Globus pallidus (tissue), 1 donor: Measurements from ENCODE around the gene VWA3A.
"Not testable (repeated sequence)": the region's sequence is repeated elsewhere in the genome, so short reads cannot be mapped to it uniquely, and the experiment has no call there.

Experiments used
- DNase-seq: peaks from one replicate; pipeline ENCODE4 v3.0.0-alpha.2; 2015; ENCODE audit warnings: low spot score

VWA3A gene

DNA sequence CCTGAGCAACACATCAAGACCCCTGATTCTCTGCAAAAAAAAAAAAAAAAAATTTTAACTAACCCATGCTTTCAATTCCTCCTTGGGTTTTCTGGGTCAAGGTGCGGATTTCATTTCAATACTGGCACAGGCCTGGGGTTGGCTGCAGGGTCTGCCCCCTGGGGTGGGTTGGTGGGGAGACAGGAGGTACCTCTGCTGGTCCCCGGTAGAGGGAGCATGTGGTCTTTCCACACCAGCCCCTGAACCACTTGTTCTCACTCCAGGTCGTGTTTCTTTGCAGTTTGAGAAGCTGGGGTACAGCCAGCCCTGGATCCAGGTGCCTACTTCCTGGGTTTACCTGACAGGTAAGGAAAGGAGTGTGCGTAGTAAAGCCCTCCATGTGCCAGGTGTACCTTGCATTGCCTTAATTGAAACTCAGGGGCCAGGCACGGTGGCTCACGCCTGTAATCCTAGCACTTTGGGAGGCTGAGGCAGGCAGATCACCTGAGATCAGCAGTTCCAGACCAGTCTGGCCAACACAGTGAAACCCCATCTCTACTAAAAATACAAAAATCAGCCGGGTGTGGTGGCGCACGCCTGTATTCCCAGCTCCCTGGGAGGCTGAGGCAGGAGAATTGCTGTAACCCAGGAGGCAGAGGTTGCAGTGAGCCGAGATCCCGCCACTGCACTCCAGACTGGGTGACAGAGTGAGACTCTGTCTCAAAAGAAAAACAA is 91.7 kb downstream of the VWA3A start:
- no peak for DNase-seq

DNA sequence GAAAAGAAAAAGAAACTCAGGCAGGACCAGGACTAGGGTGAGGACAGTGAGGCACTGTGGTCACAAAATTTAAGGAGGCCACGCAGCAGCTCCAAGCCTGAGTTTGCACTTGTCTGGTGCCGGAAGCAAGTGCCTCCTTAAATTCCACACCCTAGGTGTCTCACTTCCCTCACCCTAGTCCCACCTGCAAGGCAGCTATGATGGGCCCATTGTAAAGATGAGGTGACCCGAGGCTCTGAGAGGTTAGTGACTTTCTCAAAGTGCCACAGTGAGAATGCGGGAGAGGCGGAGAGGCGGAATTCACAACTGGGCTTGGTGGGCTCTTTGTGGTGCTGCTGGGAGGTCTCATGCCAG is 92.3 kb downstream of the VWA3A start:
- DNase-seq, result no peak

DNA sequence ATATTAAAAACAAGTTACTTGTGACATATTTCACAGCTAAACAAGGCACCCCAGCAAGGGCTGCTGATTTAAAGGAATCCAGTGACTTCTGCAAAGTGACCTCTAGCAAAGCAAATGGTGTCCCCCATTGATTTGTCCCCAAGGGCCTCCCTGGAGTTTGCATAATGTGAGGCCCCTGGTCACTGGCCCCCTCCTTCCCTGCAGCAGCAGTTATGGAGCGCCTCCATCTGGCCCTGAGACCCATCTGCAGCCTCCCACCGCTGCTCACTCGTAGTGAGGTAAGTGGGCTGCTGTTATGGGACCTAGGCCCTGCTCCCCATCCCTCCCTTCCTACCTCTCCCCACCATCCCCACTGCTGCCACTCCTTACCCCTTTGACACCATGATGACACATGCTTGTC is 94.2 kb downstream of the VWA3A start:
- no peak for DNase-seq

DNA sequence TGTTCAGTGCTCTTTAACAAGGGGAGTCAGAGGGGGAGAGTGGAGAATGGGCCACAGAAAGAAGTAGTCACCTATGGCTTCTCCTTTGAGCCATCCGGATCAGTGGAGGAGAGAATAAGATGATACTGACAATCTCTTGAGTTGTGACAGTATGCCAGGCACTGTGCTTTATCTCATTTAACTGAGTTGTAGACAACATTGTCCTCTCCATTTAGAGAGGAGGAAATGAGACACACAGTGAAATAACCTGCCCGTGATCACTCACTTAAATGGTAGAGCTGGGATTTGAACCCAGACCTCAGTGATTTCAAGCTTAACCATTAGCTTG is 95.9 kb downstream of the VWA3A start:
- DNase-seq, result no peak

DNA sequence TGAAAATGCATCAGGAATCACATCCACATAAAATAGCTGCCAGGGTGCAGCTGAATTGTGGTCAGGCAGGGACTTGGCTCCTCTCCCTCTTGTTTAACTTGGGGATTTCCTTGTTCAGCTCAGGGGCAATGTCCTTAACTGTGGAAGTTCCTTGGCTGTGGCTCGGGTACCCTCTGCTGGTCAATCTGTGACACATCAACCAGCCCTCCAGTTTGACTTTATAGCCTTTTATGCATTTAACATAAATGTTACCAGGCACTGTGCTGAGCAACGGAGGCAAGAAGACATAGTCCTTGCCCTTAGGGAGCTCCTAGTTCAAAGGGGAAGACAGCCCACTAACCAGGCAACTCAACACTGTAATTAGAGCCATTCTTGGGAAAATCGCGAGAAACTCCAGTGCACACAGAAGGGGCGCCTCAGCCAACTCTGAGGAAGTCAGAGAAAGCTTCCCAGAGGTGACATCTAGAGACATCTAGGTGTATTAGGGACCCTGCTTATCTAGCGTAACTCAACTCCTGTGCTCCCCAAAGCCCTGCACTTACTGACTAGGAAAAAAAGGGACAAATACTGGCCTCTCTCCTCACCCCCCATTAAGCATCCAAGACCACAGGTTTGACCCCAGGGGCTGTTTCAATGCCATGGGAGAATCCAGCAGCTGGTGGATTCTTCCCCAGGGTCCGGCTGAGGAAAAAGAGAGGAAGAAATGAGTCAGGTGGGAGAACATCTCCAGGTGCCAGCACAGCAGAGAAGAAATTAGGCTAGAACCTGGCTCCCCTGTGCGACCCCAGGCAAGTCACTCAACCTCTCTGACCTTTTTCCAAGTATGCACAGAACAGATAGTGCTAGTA is 96.5 kb downstream of the VWA3A start:
- DNase-seq, result peak; percentile 72

DNA sequence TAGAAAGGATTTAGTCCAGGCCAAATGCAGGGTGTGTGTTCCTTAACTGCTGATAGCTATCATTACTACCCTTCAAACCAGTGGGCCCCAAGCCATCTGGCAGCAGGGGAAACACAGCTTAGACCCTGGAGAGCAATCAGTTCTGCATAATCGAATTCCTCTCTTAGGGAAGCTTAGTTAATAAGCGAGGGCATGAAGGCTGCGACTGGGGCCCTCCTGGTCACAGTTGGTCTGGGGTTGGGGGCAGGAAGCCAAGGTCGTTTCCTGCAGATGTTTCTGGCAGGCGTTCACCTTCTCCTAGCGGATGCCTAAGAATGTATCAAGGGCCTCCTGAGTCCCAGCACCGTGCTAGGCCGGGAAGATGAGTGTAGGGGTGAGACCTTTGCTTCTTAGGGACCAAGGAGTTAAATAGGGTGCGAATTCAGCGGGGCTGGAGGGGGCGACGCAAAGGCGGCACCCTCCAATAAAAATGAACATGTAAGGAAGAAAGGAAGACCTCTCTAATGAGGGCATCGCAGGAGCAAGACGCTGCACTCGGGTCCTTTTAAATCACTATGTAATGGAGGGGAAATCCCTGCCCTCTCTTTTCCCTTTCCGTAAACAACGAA is 97.2 kb downstream of the VWA3A start:
- DNase-seq, result no peak

DNA sequence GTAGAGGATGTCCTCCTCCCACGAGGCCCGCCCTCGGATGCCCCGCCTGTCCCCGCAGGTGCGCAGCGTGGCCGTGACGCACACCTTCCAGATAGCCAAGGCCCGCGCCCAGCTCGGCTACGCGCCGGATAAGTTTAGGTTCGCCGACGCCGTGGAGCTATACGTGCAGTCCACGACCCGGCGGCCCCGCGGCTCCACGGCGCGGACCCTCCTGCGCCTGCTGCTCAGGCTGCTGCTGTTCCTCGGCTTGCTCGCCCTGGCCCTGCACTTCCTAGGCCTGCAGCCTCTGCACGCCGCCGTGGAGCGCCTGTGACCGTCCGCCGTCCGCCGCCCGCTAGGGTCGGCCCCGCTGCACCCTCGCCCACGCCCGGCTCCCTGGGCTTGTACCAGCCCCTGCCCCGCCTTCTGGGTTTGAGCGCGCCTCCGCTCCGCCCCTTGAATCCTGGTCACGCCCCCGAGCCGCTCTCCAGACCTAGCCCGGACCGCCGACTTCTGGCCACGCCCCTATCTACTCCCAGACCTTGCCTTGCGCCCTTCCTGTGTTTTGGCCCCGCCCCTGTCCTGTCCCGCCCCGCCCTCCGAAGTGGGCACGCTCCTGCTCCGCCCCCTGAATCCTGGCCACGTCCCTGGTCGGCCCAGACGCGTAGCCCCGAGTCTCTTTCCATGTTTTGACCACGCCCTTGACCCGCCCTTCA is 97.9 kb downstream of the VWA3A start:
- no peak for DNase-seq

DNA sequence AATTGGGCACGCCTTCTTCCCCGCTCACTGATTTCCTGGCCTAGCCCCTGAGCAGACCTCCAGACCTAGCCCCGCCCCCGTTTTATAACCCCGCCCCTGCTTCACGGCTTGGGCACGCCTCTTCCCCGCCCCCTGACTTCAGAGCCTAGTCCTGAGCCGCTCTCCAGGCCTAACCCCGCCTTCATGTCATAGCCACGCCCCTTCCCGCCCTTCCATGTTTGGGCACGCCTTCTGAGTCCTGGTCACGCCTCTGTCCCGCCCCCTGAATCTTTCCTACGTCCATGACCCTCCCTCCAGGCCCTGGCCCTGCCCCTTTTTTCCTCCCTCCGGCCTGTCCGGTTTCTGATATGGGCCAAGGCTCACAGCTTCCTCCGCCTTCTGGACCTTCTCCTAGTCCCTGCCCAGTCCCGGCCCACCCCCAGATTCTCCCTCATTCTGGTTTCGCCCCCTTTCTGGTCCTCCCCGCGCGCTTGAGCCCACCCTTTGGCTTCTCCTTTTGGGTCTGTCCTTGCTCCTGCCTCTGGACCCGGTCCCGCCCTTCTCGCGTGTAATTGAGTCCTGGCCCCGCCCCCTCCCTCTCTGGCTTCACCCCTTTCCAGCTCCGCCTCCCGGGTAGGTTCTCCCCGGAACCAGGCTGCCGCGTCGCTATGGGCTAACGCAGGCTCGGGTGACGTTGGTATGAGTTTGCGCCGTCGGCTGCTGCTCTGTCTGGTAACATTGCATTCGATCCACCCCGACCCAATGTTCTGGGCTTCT is 98.6 kb downstream of the VWA3A start:
- DNase-seq, result peak; percentile 100

DNA sequence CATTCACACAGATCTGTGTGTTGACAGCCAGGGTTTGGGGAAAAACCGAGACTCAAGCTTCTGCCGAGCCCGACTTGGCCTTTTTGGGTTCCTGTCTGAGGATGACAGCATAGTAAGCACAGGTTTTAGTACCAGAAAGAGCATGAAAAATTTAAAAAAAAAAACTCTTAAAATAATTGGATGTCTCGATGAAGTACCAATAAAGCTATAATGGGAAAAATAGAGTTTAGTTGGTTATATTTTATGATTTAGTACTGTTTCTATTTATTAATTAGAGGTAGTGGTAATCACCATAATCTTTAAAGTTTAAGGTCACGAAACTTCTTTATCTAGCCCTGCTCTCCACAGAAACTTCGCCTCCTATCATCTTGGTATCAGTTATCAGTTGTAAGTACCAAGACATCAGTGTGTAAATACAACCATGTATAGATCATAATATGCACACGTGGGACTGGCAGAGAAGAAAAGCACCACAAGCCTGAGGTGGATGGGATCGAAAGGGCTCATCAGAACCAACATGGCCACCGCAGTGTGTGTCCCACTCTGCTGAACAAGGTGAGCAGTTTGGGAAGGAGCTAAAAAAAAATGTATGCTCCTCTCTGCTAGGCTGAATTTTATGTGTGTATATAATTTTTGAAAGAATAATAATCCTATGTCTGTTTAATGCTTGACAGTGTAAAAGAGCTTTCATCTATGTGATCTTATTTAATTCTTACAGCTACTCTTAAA is 99.4 kb downstream of the VWA3A start:
- peak; percentile 49 for DNase-seq

DNA sequence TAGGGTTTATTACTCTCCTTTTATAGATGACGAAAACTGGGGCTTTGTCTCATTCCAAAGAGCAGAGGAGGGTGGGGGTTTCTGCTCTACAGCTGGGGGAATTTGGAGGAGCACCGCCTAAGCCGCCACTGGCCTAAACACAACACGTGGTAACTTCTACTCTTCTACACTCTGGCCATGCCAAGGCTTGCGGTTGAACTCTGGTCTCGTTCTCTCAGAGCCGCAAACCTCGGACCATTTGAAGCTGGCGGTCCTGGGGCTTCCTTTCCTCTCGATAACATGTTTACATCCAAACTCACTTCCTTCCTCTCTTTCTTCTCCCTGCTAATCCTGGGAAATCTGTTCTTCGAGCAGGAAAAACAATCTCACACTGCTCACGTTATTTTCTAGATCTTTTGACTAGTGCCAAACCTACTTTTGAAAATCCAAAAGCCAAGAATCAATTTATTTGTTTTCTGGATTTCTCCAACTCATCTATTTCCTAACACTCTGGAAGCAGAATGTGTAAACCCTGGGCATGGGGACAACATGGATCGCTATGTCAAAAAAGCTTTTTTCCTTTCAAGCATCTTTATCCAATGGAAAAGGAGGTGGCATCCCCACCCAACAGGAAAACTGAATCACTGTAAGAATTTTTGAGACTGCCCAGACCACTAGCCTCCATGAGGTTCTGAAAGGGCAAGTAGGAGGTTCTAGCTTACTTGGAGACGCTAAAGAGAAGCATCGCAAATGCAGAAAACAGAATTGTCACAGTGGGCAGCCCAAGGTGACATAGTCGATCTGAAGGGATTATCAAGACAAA is 100.1 kb downstream of the VWA3A start:
- peak; percentile 73 for DNase-seq

DNA sequence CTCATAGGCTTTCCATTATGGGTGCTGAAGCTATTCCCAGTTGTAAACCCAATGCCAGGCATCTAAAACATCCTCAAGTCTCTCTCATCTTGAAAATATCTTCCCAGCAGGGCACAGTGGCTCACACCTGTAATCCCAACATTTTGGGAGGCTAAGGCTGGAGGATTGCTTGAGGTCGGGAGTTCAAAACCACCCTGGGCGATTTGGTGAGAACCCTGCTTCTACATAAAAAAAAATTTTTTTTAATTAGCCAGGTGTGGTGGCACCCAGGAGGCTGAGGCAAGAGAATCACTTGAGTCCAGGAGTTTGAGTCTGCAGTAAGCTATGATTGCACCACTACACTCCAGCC is 100.7 kb downstream of the VWA3A start:
- no peak for DNase-seq

DNA sequence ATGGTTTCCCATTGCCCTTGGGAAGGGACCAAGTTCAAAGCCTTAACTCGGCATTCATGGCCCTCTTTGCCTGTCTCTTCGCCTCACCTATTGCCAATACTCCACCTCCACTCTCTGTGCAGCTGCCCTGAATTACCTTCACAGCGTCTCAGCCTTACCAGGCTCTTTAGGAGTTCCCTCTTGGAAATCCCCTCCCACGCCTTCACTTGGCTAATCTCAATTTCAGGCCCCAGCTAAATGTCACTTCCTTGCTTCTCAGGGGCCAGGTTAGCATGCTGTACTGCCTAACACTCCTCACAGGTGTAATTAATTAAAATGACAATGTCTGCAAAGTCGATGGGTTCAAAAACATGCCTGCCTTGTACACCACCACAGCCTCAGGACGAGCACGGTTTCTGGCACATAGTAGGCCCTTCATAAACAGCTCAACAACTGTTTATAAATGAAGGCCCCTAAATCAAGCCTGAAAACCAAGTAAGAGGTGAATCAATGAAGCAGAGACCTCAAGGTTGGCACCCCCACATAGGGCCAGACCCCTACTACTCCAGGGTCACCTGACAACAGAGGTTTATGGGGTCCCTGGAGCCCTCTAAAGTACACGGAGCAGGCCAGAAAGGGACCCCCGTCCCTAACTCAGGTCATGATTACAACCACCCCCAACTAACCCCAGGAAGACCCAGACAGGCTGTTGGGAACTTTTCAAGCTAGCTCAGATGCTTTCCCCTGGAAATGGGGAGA is 102.5 kb downstream of the VWA3A start:
- DNase-seq, result no peak

DNA sequence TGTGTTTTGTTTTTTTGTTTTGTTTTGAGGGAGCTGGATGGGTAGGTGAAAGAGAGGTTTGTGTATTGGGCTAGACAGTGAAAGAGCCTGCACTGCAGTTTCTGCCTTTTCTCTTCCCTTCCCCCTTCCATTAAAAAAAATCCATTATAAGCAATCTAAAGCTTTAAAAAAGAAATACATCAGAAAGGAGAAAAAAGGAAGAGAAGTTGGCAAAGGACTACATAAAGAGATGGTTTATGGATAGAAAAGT is 103.0 kb downstream of the VWA3A start:
- no peak for DNase-seq

DNA sequence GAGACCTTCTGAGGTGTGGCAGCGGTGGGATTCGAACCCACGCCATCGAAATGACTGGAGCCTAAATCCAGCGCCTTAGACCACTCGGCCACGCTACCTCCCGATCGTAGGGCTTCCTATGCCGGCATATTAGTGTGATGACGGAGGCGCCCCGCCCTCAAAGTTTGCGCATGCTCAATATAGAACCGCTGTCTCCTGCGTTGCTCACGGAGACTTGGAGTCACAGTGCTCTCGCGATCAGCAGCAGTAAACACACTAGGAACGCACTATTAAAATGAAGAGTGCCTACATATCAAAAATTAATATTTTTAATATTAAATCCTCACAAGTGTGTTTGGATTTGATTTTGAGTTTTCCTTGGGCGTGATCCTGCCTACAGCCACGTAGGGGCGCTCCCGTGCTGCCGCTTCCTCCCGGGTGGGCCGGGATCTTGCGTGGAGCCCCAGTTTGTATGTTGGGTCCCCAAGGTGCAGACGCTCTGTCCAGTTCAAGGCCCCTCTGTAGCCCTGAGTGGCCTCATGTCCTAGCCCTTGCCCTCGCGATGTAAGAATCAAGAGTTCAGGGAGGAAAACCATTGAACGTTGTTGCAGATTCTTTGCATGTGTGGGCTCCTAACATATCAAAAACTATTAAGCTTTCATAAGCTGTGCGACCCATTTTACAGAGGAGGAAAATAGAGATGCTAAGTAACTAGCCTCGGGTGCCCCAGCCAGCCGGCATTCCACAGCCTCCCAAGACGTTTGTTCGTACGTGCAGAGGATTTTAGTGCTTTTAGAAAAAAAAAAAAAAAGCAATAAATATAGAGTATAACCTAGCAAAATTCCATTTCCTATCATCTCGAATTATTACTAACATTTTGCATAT is 103.6 kb downstream of the VWA3A start:
- DNase-seq, result peak; percentile 95

DNA sequence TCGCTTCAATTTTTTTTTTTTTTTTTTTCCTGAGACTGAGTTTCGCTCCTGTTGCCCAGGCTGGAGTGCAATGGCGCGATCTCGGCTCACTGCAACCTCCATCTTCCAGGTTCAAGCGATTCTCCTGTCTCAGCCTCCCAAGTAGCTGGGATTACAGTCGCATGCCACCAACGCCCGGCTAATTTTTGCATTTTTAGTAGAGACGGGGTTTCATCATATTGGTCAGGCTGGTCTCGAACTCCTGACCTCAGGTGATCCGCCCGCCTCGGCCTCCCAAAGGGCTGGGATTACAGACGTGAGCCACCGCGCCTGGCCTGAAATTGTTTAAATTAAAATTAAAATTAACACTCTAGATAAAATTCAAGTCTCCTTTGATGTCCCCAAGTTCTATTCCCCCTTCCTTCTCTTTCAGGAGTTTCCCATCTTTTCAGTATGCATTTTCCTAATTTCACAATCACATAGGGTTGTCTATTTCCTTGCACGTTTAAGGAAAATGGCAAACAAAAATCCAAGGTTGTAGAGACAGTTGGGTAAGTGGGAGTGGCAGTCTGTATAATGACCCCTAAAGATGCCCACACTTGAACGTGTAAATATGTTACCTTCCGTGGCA is 104.3 kb downstream of the VWA3A start:
- DNase-seq, result not testable (repeated sequence)

DNA sequence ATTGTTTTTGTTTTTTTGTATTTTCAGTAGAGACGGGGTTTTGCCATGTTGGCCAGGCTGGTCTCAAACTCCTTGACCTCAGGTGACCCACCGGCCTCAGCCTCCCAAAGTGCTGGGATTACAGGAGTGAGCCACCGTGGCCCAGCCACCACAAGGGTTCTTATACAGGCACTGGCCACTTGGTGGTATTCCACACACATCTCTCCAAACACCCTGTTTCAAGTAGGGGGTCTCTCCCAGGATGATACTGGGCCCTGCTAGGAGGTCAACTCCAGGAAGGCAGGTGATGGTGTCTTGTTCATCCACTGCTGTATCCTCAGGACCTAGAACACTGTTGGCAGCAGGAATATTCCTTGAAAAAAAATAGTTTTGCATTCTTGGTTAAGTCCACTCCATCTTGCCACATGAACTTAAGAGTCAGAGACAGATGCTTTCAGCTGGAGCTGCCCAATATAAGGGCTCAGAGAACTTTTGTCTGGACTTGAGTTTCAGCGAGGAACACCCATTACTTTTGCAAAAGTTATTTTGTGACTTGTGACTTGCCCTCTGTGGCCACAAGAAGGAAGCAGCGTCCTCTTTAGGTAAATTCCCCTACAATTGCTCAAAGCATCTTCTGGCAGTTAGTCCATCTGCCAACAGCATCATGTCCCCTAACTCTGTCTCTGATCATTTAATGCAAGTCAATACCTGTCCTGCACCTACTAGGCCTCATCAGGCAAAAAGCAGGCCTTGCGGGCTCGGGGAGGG is 106.4 kb downstream of the VWA3A start:
- no peak for DNase-seq

DNA sequence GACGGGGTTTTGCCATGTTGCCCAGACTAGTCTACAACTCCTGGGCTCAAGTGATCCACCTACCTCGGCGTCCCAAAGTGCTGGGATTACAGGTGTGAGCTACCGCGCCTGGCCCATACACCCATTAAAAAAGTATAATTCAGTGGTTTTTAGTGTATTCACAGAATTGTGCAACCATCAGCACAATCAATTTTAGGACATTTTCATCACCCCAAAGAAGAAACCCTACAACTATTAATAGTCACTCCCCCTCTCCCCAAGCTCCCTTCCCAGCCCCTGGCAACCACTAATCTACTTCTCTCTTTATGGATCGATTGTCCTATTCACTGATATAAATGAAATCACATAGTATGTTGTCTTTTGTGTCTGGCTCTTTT is 109.9 kb downstream of the VWA3A start:
- DNase-seq, result no peak

DNA sequence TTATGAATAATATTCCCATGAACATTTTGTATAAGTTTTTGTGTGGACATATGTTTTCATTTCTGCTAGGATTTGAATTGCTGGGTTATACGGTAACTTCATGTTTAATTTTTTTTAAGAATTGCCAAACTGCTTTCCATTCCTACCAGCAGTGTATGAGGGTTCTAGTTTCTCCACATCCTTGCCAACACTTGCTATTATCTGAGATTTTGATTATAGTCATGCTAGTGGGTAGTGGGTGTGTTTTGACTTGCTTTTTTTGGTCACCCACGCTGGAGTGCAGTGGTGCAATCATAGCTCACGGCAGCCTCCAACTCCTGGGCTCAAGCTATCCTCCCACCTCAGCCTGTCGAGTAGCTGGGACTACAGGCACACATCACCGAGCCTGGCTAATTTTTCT is 110.8 kb downstream of the VWA3A start:
- DNase-seq, result no peak
